WTC11 (cell line): Measurements from ENCODE around the gene AZIN2.

Source experiments
- ATF1 ChIP-seq: sonication (generic); formaldehyde crosslinking; IDR thresholded peaks from 2 replicates; pipeline ENCODE4 v1.8.1; 2023; ENCODE audit warnings: mild to moderate bottlenecking, moderate library complexity, missing genetic modification reagents
- CTCF ChIP-seq: fragments of 200-600 bp; IDR thresholded peaks from 2 replicates; pipeline ENCODE4 v1.8.0; 2022; ENCODE audit warnings: antibody characterized with exemption
- FOXK1 ChIP-seq: sonication (generic); formaldehyde crosslinking; IDR thresholded peaks from 2 replicates; pipeline ENCODE4 v1.8.0; 2022; ENCODE audit warnings: mild to moderate bottlenecking, moderate library complexity, missing genetic modification reagents
- FOXP1 ChIP-seq: sonication (generic); formaldehyde crosslinking; IDR thresholded peaks from 2 replicates; pipeline ENCODE4 v1.8.0; 2022; ENCODE audit warnings: missing genetic modification reagents, mild to moderate bottlenecking, moderate library complexity, borderline replicate concordance
- NR3C1 ChIP-seq: sonication (generic); formaldehyde crosslinking; conservative IDR thresholded peaks from 2 replicates; pipeline ENCODE4 v1.8.1; 2023; ENCODE audit warnings: low read depth, mild to moderate bottlenecking, missing genetic modification reagents
- SP1 ChIP-seq: sonication (generic); formaldehyde crosslinking; conservative IDR thresholded peaks from 2 replicates; pipeline ENCODE4 v1.8.1; 2022; ENCODE audit warnings: missing genetic modification reagents
- TF ChIP-seq, protein P1 (sequence below): fragments of 250-450 bp; sonication (Bioruptor Pico); IDR thresholded peaks from 2 replicates; pipeline ENCODE4 v1.8.0; 2021; ENCODE audit warnings: mild to moderate bottlenecking

- TF ChIP-seq ATF1 (CRISPR knock-in tag) = no peak
- TF ChIP-seq, protein P1, sequence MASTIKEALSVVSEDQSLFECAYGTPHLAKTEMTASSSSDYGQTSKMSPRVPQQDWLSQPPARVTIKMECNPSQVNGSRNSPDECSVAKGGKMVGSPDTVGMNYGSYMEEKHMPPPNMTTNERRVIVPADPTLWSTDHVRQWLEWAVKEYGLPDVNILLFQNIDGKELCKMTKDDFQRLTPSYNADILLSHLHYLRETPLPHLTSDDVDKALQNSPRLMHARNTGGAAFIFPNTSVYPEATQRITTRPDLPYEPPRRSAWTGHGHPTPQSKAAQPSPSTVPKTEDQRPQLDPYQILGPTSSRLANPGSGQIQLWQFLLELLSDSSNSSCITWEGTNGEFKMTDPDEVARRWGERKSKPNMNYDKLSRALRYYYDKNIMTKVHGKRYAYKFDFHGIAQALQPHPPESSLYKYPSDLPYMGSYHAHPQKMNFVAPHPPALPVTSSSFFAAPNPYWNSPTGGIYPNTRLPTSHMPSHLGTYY (CRISPR knock-in tag) = no peak
- no peak for TF ChIP-seq CTCF
- 0 out of 2 replicates have a peak, but pooled peaks have one; percentile 22 for TF ChIP-seq FOXK1 (CRISPR knock-in tag)
- TF ChIP-seq SP1 = peak; percentile 67; the same call in 1 of the 2 replicates
- peak; percentile 69; the same call in 1 of the 2 replicates for TF ChIP-seq FOXP1 (CRISPR knock-in tag)
- no peak for TF ChIP-seq NR3C1 (CRISPR knock-in tag)
These were observed at the start of gene AZIN2 for GRCh38 chr1:33080885-33081553.
